NCI-H1092 (cell line): ENCODE measurements around the gene PTN.
"Not testable (repeated sequence)": the region's sequence is repeated elsewhere in the genome, so short reads cannot be mapped to it uniquely, and the experiment has no call there.

Source experiments
- DNase-seq: peaks from one replicate; lab custom pipeline; 2025; lab: John Stamatoyannopoulos, UW

PTN gene

DNA sequence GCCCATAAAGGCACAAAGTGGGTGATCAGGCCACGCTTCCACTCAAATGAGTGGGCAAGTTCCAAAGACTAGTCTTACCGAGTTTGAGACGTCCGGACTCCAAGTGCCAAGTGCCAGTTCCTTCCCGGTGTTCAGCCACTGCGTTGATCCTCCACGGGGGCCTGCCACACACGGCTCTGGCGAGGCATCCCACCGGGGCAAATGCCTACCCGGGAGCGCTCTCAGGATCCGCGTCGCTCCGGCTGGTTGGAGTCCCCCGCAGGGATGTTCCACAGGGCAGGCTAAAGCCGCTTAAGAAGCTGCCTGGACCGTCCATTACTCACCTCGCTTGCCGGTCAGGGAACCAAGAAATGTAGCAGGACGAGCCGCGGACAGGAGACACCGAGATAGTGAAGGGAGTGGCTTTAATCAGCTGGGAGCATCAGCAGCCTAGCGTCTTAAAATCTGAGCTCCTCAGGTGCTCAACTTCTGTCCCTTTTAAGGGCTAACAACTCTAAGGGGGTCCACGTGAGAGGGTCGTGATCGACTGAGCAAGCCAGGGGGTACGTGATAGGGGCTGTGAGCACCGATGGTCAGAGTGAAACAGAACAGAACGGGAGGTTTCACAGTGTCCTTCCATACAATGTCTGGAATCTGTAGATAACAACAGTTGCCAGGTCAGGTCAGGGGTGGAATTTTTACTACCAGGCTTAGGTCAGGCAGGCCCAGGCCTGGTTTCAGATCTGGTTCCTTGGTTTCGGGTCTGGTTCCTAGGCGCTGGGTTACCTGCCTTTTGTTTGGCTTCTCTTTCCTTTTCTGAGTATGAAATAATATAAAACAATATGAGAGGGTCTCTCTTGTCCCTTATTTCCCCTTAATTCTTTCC lies 75.3 kb downstream of the PTN start:
- DNase-seq = not testable (repeated sequence)

DNA sequence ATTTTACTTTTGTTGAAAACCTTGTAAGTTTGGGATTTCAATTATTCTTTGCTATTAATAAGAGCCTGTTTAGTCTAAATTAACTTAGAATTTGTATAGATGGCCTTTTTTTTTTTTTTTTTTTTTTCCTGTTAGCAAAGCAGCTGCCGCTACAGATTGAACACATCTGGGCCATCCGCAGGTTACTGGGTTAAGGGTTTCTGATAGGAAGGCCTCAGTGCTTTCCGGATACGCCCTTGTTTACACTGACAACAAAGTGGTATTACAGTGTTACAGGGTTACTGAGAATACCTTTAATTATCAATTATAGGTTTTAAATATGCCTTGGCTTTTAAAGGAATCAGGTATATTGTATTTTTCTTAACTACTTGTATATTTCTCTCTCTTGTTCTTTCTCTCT lies 76.8 kb downstream of the PTN start:
- no peak for DNase-seq

DNA sequence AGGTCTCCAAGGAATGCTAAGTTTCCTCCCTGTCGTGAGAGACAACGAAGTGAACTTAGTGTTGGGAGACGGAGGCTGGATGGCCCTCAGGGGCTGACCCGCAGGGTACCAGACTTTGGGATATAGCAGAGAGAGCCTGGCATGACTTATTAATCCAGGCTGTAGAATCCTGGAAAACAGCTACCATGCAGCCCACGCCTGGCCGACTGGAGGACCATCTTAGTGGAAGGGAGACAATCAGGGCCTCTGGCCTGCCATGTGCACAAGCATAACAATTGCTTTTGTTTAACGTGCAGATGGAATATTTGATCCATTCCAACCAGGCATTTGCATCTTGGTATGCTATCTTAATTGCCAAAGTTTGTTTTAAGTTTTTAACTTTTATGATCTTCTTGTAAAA lies 78.1 kb downstream of the PTN start:
- DNase-seq = not testable (repeated sequence)

DNA sequence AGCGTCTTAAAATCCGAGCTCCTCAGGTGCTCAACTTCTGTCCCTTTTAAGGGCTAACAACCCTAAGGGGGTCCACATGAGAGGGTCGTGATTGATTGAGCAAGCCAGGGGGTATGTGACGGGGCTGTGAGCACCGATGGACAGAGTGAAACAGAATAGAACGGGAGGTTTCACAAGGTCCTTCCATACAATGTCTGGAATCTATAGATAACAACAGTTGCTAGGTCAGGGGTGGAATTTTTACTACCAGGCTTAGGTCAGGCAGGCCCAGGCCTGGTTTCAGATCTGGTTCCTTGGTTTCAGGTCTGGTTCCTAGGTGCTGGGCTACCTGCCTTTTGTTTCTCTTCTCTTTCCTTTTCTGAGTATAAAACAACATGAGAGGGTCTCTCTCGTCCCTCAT lies 80.9 kb downstream of the PTN start:
- no peak for DNase-seq

DNA sequence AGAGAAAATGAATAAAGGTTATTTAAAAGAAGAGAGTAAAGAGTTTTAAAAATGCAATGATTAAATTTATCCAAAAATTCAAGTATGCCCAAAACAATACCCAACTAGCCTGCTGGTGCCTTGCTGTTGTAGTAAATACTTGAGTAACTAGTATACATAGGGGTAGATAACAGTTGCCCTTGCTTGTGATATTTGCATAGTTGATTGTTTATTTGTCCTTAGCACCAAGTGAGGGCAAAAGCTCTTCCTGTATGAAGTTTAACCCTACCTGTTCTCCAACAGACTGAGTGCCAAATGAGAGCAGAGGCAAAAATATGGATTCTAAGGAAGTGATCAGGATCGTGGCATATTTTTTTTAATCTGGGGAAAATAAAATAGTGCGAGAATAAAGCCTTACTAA lies 85.0 kb downstream of the PTN start:
- no peak for DNase-seq

DNA sequence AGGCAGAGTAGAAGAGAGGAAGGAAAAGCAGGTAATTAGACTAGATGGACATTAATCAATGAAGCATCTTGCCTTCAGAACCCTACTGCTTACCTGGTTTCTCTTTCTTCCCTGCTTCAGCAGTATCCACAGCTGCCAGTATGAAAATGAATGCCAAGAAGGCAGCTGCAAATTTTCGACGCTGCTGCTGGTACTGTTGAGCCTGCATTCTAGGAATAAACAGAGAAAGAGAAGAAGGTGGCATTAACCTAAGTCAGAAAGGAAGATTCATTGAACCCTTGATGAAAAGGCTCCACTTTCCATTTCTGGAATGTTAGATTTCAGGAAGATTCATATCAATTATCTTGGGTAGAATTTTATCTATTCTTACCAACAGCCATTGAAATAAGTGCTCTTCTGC lies 88.8 kb downstream of the PTN start:
- no peak for DNase-seq

DNA sequence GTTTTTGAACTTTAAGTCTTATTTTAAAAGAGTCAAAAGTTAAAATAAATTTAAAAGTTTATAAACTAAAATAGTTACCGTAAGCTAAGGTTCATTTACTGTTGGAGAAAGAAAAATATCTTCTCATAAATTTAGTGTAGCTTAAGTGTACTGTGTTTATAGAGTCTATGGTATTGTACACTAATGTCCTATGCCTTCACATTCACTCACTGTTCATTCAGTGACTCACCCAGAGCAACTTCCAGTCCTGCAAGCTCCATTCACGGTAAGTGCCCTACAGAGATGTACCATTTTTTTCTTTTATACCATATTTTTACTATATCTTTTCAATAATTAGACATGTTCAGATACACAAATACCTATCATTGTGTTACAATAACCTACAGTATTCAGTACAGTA lies 97.6 kb downstream of the PTN start:
- no peak for DNase-seq

DNA sequence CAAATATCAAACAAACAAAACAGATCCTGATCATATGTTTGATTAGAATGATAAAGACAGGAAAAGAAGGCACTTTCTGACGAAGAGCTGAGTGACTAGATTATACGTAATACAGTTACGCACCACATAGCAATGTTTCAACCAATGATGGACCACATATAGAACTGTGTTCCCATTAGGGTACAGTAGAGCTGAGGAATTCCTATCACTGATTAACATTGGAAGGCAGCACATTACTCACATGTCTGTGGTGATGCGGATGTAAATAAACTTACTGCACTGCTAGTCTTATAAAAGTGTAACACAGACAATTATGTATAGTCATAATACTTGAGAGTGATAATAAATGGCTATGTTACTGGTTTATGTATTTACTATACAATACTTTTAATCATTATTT lies 98.3 kb downstream of the PTN start:
- DNase-seq = no peak

DNA sequence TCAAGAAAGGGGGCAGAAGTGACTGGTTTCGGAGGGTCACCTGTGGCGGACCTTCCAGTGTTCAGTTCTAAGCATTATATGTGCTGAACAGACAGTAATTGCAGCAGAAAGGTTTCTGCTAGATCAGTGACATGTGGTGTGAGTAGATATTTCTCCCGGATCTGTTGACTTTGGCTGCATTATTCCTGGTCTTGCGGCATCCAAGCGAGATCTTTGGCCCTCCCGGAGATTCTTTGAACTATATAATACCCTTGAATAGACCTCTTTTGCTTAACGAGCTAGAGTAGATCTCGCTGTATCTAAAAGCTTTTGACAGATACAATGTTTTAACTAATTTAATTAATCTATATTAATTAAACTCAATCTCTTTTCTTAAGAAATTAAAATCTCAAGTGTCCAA lies 99.8 kb downstream of the PTN start:
- DNase-seq = no peak

DNA sequence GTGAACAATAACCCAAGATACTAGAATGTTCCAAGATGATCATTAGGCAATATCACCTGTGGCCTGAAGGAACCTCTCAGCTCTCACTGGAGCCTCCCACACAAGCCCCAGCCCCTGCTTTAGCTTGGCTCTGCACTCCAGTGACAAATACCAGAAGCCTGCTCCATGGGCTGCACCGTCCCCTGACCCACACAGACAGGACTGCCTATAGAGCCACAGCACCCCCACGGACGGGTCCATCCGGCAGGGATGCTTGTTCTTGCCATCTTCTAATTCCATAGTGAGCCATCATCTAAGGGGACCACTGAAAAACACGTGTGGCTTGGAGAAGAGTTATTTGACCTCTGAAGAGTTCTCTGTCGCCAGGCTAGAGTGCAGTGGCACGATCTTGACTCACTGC lies 100.9 kb downstream of the PTN start:
- DNase-seq = no peak

DNA sequence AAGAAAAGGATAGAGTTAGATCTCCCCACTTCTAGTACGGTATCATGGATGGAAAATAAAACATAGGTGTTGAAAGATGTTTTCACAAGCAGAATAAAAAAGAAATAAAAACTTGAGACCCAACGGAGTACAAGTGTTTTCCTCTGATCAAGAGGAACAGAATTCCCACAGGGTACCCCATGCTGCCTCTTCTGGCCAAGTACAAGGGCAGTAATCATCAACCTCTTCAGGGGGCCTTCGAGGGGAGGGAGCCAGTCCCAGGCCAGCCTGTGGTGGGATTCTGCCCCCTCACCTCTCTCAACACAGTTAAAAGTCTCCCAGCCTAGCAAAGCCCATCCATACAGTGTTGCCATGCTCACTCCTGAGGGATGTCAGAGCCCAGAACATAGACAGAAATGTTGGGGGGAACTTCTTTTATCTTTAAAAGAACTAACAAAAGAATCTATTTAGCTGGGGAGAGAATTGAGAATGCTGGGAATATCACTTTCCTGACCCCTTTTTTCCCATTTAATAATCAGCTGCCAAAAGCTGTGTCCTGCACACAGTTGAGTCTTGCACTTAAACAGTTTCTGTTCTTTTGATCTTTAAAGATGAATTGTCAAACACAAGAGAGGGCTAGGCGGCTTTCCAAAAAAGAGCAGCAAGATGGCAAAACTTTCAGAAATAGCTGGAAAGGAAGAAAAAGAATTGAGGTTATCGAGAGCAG lies 101.7 kb downstream of the PTN start:
- DNase-seq = no peak

DNA sequence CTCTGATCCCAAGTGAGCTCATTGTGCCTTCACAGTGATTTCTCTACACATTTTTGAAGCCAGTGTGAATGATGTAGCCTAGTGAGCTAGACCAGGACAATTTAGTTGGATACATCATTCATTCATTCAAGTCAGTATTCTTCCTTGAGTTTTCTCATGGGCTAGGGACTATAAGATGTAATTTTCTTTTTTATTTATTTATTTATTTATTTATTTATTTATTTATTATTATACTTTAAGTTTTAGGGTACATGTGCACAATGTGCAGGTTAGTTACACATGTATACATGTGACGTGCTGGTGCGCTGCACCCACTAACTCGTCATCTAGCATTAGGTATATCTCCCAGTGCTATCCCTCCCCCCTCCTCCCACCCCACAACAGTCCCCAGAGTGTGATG lies 104.3 kb downstream of the PTN start:
- not testable (repeated sequence) for DNase-seq

DNA sequence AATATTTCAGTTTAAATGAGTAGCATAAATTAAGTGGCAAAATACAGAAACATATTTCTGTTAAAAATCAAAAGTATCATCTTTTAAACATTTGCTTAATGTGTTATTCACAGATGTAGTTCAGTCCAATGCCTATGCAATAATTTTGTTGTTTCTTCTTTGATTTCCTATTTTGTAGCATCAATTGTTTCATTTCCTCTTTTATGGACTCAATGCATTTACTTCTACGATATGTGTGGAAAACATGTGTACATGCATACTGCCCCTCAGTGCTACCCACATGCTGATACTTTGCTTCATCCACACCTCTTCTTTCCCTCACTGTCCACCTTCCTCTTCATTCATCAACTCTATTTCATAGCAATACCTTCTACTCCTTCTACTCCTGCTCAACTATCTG lies 108.1 kb downstream of the PTN start:
- DNase-seq = no peak

DNA sequence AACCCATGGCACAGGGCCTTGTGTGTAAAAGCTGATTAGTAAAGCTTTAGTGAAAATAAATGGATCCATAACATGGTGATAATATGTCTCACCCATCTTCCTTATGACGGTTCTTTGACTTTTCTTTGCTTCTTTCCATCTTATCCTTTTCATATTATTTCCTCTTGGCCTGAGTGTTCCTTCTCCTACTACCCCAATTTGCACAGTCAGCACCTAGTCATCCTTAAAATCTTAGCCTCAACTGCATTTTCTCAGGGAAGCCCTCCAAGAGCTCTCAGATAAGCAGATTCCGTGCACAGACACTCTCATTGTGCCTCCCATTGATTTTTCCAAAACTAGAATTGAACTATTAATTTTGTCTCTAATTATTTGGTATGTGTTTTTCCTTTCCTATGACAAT lies 112.4 kb downstream of the PTN start:
- DNase-seq = no peak

DNA sequence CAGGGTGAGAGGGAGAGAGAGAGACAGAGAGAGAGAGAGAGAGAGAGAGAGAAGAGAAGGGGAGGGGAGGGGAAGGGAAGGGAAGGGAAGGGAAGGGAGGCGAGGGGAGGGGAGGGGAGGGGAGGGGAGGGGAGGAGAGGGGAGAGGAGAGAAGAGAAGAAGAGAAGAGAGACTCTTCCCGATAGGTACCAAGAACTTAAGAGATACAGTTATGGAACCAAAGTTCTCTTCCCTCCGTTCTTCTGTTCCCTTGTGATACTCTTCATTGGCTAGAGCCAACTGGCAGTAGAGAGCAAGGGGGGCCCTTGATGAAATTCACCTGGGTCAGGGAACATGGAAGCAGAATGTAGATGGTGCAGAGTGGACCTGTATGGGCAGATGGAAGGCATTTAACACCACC lies 122.1 kb downstream of the PTN start:
- no peak for DNase-seq

DNA sequence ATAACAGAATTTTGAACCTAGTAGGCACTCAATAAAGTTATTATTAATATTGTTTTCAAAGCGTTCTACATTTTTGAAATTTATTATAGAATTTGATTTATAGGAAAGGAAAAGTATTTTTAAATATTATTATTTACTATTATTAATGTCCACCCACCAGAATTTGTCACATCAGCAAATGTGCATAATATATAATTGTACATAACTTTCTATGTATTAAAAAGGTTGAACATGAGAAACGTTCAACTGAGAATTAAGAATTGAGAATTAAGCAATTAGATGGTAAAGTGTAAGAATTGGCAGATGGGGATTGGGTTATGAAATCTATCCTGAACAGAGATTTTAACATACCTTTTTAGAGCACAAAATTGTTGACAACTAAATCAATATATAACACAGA lies 129.8 kb downstream of the PTN start:
- DNase-seq = no peak

DNA sequence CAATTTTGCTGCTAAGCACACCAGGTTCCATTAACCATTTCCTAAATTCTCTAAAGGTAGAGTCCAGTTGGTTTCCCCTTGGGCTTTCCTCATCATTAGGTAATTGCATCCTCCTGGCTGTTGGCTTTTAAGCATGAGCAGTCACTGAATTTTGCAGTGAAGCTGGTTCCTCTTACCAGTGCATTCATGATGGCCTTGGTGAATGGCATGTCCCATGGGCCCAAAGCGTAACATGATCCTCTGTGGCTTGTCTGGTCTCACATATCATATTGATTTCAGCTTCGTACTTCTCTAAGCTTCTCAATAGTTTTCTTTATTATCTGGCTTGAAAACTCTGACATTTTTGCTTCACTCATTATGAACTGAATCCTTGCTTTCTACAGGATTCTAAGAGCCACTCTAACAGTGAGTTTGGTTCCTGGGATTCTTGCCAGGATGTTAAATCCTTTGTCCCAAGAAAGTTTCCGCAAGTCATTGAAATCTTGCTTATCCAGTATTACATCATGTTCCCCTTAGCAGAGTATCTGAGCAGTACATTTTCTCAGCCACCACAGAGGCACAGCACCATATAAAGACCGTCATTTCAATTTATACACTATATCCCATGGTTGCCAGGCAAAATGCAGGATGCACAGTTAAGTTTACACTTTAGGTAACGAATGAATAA lies 134.2 kb downstream of the PTN start:
- DNase-seq = no peak

DNA sequence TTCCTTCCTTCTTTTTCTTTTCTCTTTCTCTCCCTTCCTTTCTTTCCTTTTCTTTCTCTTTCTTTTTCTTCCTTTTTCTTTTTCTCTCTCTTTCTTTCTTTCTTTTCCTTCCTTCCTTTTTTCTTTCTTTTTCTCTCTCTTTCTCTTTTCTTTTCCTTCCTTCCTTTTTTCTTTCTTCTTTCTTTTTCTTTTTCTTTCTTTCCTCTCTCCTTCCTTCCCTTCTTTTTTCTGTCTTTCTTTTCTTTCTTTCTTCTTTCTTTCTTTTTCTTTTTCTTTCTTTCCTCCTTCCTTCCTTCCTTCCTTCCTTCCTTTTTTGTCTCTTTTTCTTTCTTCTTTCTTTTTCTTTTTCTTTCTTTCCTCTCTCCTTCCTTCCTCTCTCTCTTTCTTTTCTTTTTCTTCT lies 136.8 kb downstream of the PTN start:
- DNase-seq = no peak

DNA sequence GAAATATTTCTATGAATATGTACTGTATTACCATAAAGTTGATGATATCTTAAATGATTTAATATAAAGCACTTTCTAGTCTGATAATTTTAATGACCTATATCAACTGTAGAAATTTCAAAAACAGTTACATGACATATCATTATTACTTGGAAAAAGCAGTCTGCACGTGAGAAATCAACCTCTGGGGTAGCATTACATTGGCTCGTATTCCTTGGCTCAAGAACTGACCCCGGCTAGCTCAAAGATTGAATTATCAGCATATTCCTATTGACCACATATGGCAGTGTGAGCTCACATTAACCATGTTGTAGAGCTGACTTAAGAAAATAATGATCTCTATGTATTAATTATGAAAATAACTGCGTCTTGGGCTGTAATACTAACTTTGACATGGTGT lies 139.3 kb downstream of the PTN start:
- no peak for DNase-seq

DNA sequence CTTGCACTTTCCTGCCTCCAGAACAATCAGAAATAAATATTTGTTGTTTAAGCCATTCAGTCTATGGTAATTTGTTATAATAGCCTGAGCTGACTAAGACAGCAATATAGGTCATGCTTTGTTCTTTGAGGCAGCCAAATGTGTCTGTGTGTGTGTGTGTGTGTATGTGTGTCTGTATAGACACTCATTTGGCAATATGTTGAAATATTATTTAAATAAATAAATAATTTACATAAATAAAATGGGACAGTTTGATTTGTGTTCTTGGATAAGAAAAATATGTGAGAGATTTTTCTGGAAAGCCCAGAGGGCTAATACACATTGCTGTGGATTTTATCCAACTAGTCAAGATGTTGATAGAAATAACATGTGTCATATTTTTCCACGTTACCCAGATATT lies 140.2 kb downstream of the PTN start:
- no peak for DNase-seq

DNA sequence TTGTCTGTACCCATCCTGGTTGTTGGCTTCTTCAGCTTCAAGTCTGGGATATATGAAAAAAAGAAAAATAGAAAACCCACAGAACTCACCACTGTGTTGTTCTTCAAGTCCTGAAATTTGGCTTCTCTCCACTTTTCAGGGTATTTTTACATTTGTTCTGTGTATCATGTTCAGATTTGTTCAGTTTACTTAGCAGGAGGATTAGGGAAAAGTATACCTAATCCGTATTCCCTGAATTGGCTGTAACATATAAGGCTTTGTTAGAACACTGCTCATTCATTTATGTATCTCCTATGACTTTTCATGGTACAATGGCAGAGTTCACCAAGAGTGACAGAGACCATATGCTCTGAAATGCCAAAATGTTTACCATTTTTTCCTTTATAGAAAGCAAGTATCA lies 146.9 kb downstream of the PTN start:
- DNase-seq = no peak

DNA sequence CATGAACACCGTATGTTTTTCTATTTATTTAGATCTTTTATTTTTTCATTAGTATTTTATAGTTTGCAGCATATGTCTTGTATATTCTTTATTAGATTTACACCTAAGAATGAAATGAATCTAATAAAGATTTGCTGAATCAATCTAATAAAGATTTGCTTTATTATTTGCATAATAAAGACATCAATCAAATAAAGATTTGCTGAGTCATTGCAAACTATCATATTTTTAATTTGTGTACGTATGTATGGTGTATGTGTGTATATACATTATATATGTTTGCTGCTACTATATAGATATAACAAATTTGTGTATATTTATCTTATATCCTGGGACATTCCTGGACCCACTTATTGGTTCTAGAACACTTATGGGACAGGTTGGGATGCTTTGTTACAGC lies 147.5 kb downstream of the PTN start:
- no peak for DNase-seq

DNA sequence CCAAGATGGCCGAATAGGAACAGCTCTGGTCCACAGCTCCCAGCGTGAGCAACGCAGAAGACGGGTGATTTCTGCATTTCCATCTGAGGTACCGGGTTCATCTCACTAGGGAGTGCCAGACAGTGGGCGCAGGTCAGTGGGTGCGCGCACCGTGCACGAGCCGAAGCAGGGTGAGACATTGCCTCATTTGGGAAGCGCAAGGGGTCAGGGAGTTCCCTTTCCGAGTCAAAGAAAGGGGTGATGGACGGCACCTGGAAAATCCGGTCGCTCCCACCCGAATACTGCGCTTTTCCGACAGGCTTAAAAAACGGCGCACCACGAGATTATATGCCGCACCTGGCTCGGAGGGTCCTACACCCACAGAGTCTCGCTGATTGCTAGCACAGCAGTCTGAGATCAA lies 161.9 kb downstream of the PTN start:
- not testable (repeated sequence) for DNase-seq
